HCT116 (cell line): ENCODE results near the gene IL1R2. TPM values are rescaled to one million over a fixed set of nuclear protein-coding genes. Genes with fewer than 3 reads are reported as not detected.

Source experiments
- ATAC-seq: fragments of 200-7000 bp; cut with Tn5 transposase; 2 replicates; pipeline ENCODE4 v1.9.1; 2020; ENCODE audit warnings: mild to moderate bottlenecking, moderate library complexity
- BruUV-seq: library from RNA; stranded (reverse); fragments of 400-500 nt; replicated peaks from 2 replicates; lab custom pipeline; 2021; lab: Mats Ljungman, UMichigan
- CTCF ChIA-PET: fragments of 300-600 bp; sonication (Branson Sonifier 250); formaldehyde crosslinking; loops from one replicate; lab custom pipeline; 2021; ENCODE audit warnings: antibody characterized with exemption; lab: Charles Lee
- POLR2A ChIA-PET: fragments of 300-600, 350-600 bp; sonication (Branson Sonifier 250); formaldehyde crosslinking; loops from one replicate; lab custom pipeline; 2021; ENCODE audit warnings: antibody characterized with exemption; lab: Charles Lee
- RAD21 ChIA-PET, 2 experiments: fragments of 300-600 bp; sonication (Branson Sonifier 250); formaldehyde crosslinking; loops; one replicate each; lab custom pipeline; 2023; ENCODE audit warnings: low total read pairs in 2 of 2; ENCODE audit not compliant: uncharacterized antibody in 2 of 2, unreplicated experiment in 2 of 2, low non-redundant PET in 1 of 2; lab: Charles Lee
- DNase-seq: peaks from one replicate; pipeline ENCODE4 v3.0.0-alpha.2; 2010; ENCODE audit warnings: low read depth, low spot score
- H2AFZ ChIP-seq: fragments of 200-600 bp; shearing (Covaris generic), sonication (generic); 2 replicates; pipeline ENCODE4 v1.6.1; 2017; ENCODE audit warnings: low read depth, mixed run types, mixed read lengths, antibody characterized with exemption, low read length; ENCODE audit not compliant: poor library complexity, severe bottlenecking
- H3K27ac ChIP-seq: 2 replicates; pipeline ENCODE4 v1.5.1; 2012; ENCODE audit warnings: low read depth, low read length
- H3K27me3 ChIP-seq: fragments of 200-600 bp; sonication (generic); 2 replicates; pipeline ENCODE4 v1.6.1; 2016; ENCODE audit warnings: mixed run types, low read length, mixed read lengths; ENCODE audit not compliant: insufficient read depth
- H3K36me3 ChIP-seq, 2 experiments: fragments of 200-500 bp in 1 of 2; fragments of 200-600 bp in 1 of 2; sonication (Bioruptor generic) in 1 of 2; sonication (generic) in 1 of 2; 2 replicates each; pipeline versions ENCODE4 v1.5.1 to v1.6.1; 2014 to 2016; ENCODE audit warnings: low read length in 2 of 2, inconsistent platforms in 1 of 2, mixed read lengths in 1 of 2, mixed run types in 1 of 2; ENCODE audit not compliant: insufficient read depth in 2 of 2, control insufficient read depth in 1 of 2
- H3K4me1 ChIP-seq, 2 experiments: fragments of 200-600 bp in 1 of 2; sonication (generic) in 1 of 2; 2 replicates each; pipeline versions ENCODE4 v1.5.1 to v1.6.1; 2012 to 2017; ENCODE audit warnings: low read length in 2 of 2, inconsistent platforms in 1 of 2, mild to moderate bottlenecking in 1 of 2, mixed read lengths in 1 of 2, mixed run types in 1 of 2, moderate library complexity in 1 of 2; ENCODE audit not compliant: insufficient read depth in 2 of 2, control insufficient read depth in 1 of 2
- H3K4me2 ChIP-seq: fragments of 200-600 bp; sonication (generic); 2 replicates; pipeline ENCODE4 v1.6.1; 2017; ENCODE audit warnings: mixed run types, low read length, mixed read lengths
- H3K4me3 ChIP-seq, 2 experiments: fragments of 200-600 bp in 1 of 2; sonication (generic) in 1 of 2; replicated peaks in 1 of 2; 2 replicates each; pipeline ENCODE4 v1.5.1; 2011 to 2016; ENCODE audit warnings: low read length in 2 of 2, control low read depth in 1 of 2, low read depth in 1 of 2, mild to moderate bottlenecking in 1 of 2, mixed read lengths in 1 of 2, mixed run types in 1 of 2
- H3K79me2 ChIP-seq: fragments of 200-600 bp; sonication (generic); 2 replicates; pipeline ENCODE4 v1.6.1; 2017; ENCODE audit warnings: mild to moderate bottlenecking, mixed run types, low read length, moderate library complexity, mixed read lengths; ENCODE audit not compliant: insufficient read depth
- H3K9ac ChIP-seq: fragments of 200-600 bp; sonication (generic); 2 replicates; pipeline ENCODE4 v1.6.1; 2016; ENCODE audit warnings: low read length, mixed read lengths
- H3K9me2 ChIP-seq: fragments of 200-600 bp; sonication (generic), shearing (Covaris generic); 2 replicates; pipeline ENCODE4 v1.6.1; 2017; ENCODE audit warnings: mixed run types, mild to moderate bottlenecking, moderate library complexity; ENCODE audit not compliant: insufficient read depth
- H3K9me3 ChIP-seq, 2 experiments: fragments of 200-500 bp in 1 of 2; fragments of 200-600 bp in 1 of 2; sonication (Bioruptor generic) in 1 of 2; sonication (generic) in 1 of 2; 2 replicates each; pipeline ENCODE4 v1.6.1; 2014 to 2017; ENCODE audit warnings: low read length in 2 of 2, mixed read lengths in 2 of 2, inconsistent platforms in 1 of 2, low read depth in 1 of 2, mild to moderate bottlenecking in 1 of 2, mixed run types in 1 of 2, moderate library complexity in 1 of 2; ENCODE audit not compliant: control insufficient read depth in 1 of 2, insufficient read depth in 1 of 2
- H4K20me1 ChIP-seq: fragments of 200-600 bp; sonication (generic), shearing (Covaris generic); 2 replicates; pipeline ENCODE4 v1.6.1; 2017; ENCODE audit warnings: mixed run types, mild to moderate bottlenecking, moderate library complexity; ENCODE audit not compliant: insufficient read depth
- CBX3 ChIP-seq: IDR thresholded peaks from 2 replicates; pipeline ENCODE4 v1.6.1; 2012; ENCODE audit warnings: low read depth
- CEBPB ChIP-seq: IDR thresholded peaks from 2 replicates; pipeline ENCODE4 v1.6.1; 2012; ENCODE audit warnings: low read depth
- ELF1 ChIP-seq: IDR thresholded peaks from 2 replicates; pipeline ENCODE4 v1.6.1; 2012; ENCODE audit warnings: low read depth, borderline replicate concordance
- EZH2 ChIP-seq: fragments of 200-600 bp; sonication (generic); IDR thresholded peaks from 2 replicates; pipeline ENCODE4 v1.6.1; 2017; ENCODE audit warnings: antibody characterized with exemption, mixed run types
- JUND ChIP-seq: IDR thresholded peaks from 2 replicates; pipeline ENCODE4 v1.6.1; 2012
- POLR2A ChIP-seq: IDR thresholded peaks from 2 replicates; pipeline ENCODE4 v1.7.0; 2011; ENCODE audit warnings: borderline replicate concordance; ENCODE audit not compliant: insufficient read depth, insufficient read length; ENCODE audit errors: extremely low read depth
- POLR2AphosphoS5 ChIP-seq: IDR thresholded peaks from 2 replicates; pipeline ENCODE4 v1.6.1; 2011; ENCODE audit warnings: mild to moderate bottlenecking, low read depth, low read length, moderate library complexity
- RAD21 ChIP-seq: IDR thresholded peaks from 2 replicates; pipeline ENCODE4 v1.6.1; 2012; ENCODE audit warnings: low read depth, mild to moderate bottlenecking
- SIN3A ChIP-seq: IDR thresholded peaks from 2 replicates; pipeline ENCODE4 v1.6.1; 2012; ENCODE audit warnings: low read depth
- SP1 ChIP-seq: IDR thresholded peaks from 2 replicates; pipeline ENCODE4 v1.6.1; 2012; ENCODE audit warnings: low read depth
- ZFX ChIP-seq: fragments of 450-650 bp; IDR thresholded peaks from 2 replicates; pipeline ENCODE4 v1.6.1; 2017
- intact Hi-C: fragments of 100-400 bp; cut with micrococcal nuclease; formaldehyde crosslinking; loops from 2 replicates; pipeline ENCODE4 v1.10.0; 2022
- total RNA-seq: library from RNA; stranded (reverse); gene quantifications from one replicate; pipeline ENCODE4 v1.2.1, GENCODE V29; 2021; ENCODE audit not compliant: unreplicated experiment
- TF ChIP-seq, protein P1 (sequence below): IDR thresholded peaks from 2 replicates; pipeline ENCODE4 v1.6.1; 2012; ENCODE audit warnings: low read depth
- TF ChIP-seq, protein P2 (sequence below): IDR thresholded peaks from 2 replicates; pipeline ENCODE4 v1.6.1; 2012
- TF ChIP-seq, protein P3 (sequence below), 3 experiments: fragments of 200-600 bp in 1 of 3; sonication (generic) in 1 of 3; IDR thresholded peaks in 2 of 3; conservative IDR thresholded peaks in 1 of 3; 2 replicates each; pipeline ENCODE4 v1.5.1; 2012 to 2017; ENCODE audit warnings: low read depth in 2 of 3, low read length in 2 of 3, antibody characterized with exemption in 1 of 3, borderline replicate concordance in 1 of 3, control low read depth in 1 of 3, mild to moderate bottlenecking in 1 of 3, mixed read lengths in 1 of 3, mixed run types in 1 of 3, moderate library complexity in 1 of 3; ENCODE audit not compliant: insufficient read depth in 1 of 3

IL1R2 gene
- total RNA-seq, 1 experiment from 2014 or later: 0.52 TPM

GRCh38 chr2:102037681-102038080 lies 45.9 kb downstream of the IL1R2 start:
- Histone ChIP-seq H3K4me2 (no peak overlapping the region), H3K79me2 (no peaks in the 10 kb centered on the region), H3K4me3 (no peak overlapping the region), H4K20me1 (no peaks in the 10 kb centered on the region), H3K9me2 (no peaks in the 10 kb centered on the region), H3K36me3 (no peaks in the 10 kb centered on the region), H3K9me3 (no peaks in the 10 kb centered on the region), H3K4me1 (peaks cover 9 to 11% of the 10 kb centered on the region in 2 experiments; a peak in 3 of 4 replicates), H2AFZ (no peak overlapping the region), H3K9ac (no peak overlapping the region), H3K27me3 (peaks cover 11% of the 10 kb centered on the region; the same call in 1 of the 2 replicates), H3K27ac (no peak overlapping the region)
- DNase-seq (no peak), ATAC-seq (no peak)
- ChIA-PET CTCF (interaction anchor here (1.2 kb wide), 1 partner anchor 11 kb away, joined by 3 read pairs; no protein-coding TSS in a partner anchor), RAD21 (no interaction called here), POLR2A (no interaction called here)
- intact Hi-C loops: no loop called here
- no peak for TF ChIP-seq CEBPB
- TF ChIP-seq SIN3A: no peak
- TF ChIP-seq, protein P1, sequence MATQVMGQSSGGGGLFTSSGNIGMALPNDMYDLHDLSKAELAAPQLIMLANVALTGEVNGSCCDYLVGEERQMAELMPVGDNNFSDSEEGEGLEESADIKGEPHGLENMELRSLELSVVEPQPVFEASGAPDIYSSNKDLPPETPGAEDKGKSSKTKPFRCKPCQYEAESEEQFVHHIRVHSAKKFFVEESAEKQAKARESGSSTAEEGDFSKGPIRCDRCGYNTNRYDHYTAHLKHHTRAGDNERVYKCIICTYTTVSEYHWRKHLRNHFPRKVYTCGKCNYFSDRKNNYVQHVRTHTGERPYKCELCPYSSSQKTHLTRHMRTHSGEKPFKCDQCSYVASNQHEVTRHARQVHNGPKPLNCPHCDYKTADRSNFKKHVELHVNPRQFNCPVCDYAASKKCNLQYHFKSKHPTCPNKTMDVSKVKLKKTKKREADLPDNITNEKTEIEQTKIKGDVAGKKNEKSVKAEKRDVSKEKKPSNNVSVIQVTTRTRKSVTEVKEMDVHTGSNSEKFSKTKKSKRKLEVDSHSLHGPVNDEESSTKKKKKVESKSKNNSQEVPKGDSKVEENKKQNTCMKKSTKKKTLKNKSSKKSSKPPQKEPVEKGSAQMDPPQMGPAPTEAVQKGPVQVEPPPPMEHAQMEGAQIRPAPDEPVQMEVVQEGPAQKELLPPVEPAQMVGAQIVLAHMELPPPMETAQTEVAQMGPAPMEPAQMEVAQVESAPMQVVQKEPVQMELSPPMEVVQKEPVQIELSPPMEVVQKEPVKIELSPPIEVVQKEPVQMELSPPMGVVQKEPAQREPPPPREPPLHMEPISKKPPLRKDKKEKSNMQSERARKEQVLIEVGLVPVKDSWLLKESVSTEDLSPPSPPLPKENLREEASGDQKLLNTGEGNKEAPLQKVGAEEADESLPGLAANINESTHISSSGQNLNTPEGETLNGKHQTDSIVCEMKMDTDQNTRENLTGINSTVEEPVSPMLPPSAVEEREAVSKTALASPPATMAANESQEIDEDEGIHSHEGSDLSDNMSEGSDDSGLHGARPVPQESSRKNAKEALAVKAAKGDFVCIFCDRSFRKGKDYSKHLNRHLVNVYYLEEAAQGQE: no peak
- TF ChIP-seq EZH2: no peak
- TF ChIP-seq JUND: no peak
- TF ChIP-seq, protein P2, sequence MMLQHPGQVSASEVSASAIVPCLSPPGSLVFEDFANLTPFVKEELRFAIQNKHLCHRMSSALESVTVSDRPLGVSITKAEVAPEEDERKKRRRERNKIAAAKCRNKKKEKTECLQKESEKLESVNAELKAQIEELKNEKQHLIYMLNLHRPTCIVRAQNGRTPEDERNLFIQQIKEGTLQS: no peak
- TF ChIP-seq POLR2AphosphoS5: no peak
- TF ChIP-seq CBX3: no peak
- no peak for TF ChIP-seq RAD21
- TF ChIP-seq, protein P3, sequence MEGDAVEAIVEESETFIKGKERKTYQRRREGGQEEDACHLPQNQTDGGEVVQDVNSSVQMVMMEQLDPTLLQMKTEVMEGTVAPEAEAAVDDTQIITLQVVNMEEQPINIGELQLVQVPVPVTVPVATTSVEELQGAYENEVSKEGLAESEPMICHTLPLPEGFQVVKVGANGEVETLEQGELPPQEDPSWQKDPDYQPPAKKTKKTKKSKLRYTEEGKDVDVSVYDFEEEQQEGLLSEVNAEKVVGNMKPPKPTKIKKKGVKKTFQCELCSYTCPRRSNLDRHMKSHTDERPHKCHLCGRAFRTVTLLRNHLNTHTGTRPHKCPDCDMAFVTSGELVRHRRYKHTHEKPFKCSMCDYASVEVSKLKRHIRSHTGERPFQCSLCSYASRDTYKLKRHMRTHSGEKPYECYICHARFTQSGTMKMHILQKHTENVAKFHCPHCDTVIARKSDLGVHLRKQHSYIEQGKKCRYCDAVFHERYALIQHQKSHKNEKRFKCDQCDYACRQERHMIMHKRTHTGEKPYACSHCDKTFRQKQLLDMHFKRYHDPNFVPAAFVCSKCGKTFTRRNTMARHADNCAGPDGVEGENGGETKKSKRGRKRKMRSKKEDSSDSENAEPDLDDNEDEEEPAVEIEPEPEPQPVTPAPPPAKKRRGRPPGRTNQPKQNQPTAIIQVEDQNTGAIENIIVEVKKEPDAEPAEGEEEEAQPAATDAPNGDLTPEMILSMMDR (IDR thresholded peaks at IDR 0.05 in 2 of 3, conservative IDR thresholded peaks at IDR 0.05 in 1 of 3; ENCODE audit: borderline replicate concordance in 1 of 3, insufficient read depth in 1 of 3, low read depth in 2 of 3, low read length in 2 of 3): no peak
- TF ChIP-seq SP1: no peak
- no peak for TF ChIP-seq POLR2A
- no peak for TF ChIP-seq ZFX
- TF ChIP-seq ELF1: no peak
- no TSS peak for BruUV-seq
